HG02981 (cell line): Measurements from ENCODE around the gene MEDAG.

Experiments
- ATAC-seq: cut with Tn5 transposase; IDR thresholded peaks from one replicate; pipeline ENCODE4 v1.9.1; 2021; ENCODE audit warnings: mild to moderate bottlenecking, moderate library complexity; ENCODE audit not compliant: unreplicated experiment

Gene MEDAG

DNA sequence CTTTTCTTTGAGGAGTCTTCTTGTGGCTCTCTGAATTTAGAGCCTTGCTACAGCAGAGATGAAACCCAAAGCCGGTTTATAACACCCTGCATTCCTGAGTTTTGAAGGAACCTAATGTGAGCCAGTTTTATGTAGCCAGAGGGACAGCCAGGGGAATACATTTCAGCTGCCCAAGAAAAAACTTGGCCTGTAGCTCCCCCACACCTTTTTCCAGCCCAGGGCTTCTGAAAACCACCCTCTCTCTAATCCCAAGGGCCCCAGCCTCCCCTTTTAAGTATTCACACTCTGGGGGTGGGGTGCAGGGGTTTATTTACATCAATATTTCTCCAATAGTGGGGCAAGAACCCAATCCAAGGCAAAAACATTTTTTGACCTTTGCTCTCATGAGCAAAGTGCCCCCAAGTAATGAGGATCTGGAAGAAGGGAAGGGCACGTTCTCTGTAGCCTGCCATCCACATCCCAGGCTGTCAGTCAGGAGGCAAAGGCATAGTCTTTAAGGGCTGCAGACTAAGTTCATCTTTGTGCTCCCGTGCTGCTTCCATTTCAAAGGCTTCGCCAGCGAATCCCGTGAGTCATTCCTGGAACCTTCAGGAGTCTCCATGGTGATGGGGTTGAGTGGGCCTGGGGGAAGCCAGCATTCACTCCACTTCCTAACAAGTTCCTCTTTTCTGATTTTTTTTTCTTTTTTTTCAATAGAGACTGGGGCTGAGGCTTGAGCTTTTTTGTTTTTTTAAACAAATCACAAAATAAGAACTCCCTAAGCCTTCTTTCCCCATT is 33.2 kb upstream of the MEDAG start:
- ATAC-seq: no peak

DNA sequence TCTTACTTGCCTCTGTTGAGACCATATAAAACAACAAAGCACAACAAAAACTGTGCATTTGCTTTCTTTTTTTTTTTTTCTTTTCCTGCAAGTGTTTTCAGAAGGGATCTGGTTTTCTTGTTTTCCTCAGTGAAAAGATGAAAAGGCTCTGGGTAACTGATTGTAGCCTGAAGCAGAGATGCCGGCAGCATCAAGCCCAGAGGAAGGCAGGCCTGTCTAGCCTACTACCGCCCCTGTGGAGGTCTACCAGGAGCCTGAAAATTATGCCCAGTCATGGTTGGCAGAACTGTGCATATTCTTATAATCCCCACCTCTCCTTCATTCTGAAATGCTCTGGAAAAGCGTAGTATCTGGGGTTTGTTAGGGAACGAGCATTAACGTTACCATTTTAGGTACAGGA is 32.6 kb upstream of the MEDAG start:
- no peak for ATAC-seq

DNA sequence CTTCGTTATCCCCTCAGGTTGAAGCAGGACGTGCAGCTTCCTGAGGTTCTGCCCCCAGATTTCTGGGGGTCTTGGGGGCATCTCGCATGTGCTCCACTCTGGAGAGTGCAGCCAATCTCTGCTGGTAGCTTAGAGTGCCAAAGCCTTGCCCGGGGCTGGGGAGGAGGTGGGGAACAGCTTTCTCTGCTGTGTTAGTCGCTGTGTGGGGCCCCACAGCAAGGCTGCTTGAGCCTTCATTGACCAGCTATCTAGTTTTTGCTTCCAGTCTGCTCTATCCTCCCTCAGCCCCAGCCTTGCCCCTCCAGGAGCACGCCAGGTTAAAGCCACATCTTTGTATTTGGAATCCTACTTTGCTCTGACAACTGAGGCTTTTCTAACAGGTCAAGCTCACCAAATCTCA is 32.0 kb upstream of the MEDAG start:
- ATAC-seq: no peak

DNA sequence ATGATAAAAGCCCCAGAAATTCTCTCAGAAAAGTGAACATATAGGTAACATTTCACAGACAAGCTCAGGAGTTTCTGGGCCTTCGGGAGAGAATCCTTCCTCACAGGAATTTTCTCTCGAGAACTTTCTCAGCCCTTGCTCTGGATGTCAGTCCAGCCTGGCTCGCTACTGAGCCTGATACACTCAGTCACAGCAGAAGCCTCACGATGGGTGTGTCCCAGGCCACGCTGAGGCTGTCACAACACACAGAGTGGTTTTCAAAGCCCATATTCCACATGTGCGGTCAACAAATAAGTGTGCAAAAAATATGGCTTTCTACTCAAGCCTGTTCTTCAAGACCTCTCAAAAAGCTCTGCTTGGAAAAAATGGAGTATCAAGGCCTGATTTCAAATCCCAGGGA is 31.5 kb upstream of the MEDAG start:
- ATAC-seq: no peak

DNA sequence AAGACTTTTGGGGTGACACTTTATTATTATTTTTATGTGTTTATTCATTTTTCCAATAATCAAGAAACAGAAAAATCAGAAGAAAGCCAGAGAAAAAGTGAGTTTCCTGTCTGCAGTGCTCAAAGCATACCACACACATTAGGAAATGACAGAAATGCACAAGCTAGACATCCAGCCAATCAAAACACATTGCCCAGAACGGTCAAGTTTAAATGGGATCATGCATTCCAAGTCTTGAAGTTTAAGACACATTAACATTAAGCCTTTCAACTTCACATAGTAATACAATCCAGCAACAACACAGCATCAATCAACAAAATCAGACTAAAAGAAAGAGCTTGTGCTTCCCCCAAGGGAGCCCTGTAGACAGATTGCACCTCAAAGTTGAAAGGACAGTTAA is 28.7 kb upstream of the MEDAG start:
- no peak for ATAC-seq

DNA sequence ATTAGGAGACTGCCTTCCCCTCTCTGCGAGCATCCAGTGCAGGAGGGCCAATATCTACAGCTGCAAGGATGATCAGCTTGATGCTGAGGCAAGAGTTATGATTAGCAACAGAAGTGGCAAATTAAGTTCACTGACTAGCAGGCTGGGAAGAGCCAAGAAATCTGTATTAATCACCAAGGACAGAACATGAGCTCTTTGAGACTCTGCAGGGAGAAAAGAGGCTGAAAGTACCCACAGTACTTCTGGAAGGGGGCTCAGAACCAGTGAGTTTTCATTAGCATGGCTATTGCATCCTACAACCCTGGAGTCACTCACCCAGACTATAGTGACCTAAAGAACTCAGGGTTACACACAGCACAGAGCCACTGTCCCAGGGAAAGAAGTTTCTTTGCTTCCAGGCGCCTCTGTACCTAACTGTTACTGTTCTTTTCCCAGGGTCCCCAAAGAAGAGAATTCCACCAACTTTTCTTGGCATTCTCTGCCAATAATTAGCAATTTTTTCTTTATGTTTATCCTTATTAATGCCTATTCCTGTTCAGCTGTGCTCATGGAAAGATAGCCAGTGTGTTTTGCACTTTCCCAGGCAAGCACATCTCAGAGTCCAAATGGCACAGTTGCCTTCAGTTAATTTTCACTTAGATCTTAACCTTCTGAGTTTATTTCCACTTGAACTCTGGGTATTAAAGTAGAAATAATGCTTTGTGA is 25.8 kb upstream of the MEDAG start:
- ATAC-seq: no peak

DNA sequence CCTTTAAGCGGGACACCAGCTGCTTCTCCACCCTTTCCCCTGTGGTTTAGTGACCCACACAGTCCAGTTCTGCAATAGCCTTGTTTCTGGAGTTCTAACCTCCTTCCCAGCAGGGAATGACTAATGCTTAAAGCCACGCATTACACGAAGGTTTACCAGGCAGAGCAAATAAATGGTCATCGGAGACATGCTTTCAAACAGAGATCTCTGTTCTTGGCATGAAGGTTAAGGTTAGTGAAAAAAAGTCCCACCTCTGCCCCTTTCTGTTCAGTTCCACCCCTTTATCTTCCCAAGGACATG is 25.3 kb upstream of the MEDAG start:
- no peak for ATAC-seq

DNA sequence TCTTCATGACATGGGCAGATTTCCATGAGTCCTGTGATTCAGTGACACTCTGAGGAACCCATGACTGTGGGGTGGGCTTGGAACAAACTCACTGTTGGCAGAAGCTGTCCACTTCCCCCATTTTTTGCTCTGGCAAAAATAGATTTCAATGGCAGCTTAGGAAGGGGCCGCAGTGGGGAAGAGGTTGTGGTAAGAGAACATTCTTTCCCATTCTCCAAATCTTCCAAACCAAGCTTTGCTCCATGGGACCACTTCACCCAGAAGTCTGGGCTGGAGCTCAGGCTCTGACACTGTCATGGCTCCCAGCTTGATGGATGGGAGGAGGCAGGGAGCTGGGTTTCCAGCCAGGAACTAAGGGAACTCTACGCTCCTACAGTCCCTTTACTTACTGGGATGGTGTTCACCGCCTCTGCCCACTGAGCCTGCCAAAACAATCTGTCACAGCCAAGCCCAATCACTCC is 24.9 kb upstream of the MEDAG start:
- ATAC-seq: no peak

DNA sequence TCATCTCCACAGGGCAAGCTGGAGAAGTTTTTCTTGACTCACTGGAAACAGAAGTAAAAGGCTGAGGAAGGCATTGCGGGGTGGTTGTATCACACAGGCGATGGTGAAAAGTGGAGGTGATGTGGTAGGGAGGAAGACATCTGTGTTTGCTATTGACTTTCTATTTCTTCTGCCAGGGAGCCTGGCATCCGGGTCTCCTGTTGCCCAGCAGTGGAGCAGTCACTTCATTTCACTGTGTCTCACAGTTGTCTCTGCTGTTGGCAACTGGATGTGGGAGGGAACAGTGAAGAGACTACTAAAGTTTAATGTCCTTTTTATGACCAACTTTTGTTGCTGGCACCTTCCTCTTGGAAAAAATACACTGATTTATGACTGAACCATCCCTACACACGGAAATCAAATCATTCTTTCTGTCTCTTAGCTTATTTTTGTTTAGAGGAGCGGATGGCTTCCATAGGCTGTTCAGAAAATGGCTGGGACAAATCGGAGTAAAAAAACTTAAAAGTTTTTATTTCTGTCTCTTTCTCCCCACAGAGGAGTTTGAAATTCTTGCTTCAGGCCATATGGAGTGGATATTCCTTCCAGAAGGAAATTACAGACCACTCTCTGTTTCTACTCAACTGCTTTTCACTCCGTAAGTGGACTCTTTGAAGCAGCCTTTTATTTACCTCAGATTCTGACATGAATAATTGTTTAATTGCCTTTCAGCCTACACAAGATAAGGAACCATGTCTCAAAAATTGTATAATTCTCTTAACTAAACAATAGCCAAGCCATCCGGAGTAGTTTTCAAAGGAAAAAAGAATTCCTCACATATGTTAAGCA is 23.8 kb upstream of the MEDAG start:
- no peak for ATAC-seq

DNA sequence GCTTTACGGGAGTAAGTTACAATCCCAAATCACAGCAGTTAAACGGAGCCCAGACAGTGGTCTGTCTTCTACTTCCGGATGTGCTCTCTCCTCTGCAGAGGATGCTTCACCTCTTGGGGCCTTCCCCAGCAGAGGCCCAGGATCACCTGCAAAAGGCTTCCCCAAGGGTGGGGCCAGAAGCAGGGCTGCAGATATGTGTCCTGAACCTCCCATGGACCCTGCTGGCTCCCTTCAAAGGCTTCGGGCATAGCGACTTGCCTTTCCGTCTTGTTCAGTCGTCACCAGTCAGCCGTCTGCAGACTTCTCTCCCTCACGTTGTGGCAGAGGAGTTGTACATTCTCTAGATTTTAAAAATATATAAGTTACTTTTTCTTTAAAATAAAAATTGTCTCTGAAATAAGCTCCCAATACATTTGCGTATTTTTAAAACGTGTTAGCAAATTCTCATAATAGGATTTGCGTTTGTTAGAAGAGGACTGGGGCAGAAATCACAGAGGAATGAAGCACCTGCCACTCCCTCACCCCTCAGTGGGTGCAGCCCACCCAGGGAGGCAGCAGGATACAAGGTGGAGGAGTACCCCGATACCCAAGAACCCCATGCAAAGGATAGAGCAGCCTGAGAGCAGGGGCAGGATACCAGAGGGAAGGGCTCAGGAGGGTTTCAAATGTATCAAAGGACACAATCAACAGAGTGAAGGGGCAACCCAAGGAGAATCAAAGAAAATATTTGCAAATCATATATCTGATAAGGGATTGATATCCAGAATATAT is 22.9 kb upstream of the MEDAG start:
- no peak for ATAC-seq

DNA sequence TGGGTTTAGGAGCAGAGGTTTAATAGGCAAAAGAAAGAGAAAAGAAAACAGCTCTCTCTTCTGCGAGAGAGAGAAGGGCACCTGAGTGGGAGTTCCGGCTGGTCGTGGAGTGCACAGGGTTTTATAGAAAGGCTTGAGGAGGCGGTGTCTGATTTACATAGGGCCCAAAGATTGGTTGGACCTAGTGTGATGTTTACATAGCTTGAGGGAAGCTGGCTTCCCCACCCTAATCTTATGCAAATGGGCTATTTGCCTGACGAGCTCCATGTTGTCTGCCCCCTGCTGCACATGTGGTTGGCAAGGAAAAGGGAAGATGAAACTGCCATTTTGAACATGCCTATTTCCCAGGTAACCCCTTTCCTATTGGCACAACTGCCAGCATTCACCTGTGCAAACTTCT is 21.5 kb upstream of the MEDAG start:
- ATAC-seq: no peak

DNA sequence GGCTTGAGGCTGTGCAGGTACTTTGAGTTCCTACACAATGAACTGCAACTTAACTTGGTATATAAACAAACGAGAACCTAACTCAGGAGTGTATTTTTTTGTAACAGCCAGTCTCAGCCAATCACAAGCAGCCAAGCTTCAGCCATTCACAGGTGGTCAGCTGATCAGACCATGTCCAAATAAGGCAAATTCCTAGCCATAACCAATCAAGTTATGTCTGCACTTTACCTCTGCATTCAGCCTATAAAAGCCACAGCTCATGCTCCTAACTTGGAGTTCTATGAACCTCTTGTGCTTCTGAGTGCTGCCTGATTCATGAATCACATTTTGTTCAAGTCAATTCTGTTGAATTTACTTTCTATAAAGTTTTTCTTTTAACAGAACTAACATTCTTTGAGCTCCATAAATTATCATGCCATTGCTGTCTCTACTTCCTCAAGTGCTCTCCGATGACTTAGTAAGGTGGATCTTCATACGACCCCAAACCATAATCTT is 16.8 kb upstream of the MEDAG start:
- ATAC-seq: no peak

DNA sequence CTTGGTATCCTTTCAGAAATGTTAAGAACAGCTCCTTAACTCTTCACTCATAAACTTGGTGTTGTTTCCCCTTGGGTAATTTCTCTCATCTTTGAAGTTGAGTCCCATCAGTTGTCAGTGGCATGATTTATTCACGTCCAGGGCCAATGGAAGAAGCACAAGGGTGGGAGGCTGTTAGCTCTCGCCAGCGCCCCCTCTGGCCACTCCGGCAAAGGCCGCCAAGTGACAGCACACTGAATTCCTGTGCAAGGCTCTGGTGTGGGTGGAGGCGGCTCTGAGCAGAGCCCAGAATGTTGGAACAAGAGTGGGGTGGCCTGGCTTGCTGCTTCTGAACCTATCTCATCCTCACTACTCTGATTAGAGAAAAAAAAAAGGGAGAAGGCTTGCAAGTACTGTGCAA is 13.1 kb upstream of the MEDAG start:
- ATAC-seq: no peak

DNA sequence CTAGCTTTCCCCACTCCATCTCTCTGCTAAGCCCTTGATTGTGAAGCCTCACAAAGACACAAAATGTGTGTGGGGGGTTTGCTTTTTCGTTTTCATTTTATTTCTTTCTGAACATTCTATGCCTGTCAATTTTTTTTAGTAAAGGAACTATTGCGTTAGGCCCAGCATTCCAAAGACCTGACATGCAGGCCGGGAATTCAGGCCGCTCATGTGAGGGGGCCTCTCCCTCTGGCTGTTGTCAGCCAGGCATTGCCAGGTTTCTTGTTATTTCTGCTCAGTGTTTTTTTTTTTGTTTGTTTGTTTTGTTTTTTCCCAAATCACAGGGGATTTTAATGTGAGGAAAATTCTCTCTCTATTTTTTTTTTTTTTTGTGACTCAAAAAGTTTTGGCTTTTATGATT is 10.3 kb upstream of the MEDAG start:
- ATAC-seq: no peak

DNA sequence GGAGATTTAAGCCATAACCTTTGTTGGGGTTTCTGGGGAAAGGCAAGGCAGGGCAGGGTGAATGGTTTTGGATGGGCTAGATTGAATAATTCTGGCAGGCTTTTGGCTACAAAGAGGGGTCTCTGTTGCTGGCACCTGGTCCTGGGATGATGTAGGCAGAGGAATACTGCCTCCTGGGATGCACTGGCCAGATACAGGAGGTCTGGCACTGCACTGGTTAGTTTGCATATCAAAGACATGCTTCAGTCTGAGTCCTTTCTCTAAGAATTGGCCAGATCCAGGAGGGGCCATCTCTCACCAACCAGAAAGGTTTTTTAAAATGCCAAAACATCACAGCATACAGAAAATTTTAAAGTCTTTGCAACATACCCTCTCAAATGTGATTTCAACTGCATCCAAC is 8.0 kb upstream of the MEDAG start:
- ATAC-seq: no peak

DNA sequence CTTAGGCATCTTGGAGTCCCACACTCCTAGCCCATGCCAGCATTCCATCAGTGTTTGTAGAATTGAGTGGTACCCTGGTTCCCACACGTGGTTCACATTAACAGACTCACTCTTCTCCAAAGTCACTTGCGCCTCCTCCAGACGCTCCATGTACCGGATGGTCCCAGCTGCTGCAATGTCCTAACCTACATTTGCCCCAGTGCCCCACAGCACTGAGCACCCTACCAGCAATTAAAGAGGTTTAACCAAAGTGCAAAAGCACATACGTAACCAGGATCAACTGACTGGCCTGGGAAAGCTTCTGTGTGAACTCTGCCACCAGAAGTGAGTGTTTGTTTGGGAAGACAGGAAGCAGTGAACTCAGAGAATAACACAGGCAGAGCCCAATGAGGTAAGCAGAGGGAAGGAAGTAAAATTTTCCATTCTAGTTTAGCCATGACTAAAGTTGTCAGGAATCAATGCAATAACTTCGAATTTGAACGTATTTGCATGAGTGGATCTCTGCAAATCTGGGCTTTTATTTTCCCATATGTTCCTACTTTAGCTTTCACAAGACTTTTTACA is 7.3 kb upstream of the MEDAG start:
- ATAC-seq: no peak

DNA sequence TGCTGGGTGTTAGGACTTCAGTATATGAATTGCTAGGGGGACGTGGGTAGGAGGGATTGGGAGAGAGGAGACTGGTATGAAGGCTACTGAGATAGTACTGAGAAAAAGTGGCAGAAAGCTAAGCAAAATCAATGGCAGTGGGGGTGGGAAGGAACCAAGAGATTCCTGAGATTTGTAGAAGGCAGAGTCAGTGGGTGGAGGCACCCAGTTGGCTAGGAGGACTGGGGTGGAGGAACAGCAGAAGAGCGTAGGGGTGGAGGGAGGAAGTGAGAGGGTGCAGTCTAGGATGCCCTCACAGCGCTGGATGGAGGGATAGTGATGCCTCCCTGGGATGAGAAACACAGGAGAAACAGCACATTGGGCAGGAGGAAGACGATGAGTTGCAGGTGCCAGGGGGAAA is 5.6 kb upstream of the MEDAG start:
- ATAC-seq: no peak

DNA sequence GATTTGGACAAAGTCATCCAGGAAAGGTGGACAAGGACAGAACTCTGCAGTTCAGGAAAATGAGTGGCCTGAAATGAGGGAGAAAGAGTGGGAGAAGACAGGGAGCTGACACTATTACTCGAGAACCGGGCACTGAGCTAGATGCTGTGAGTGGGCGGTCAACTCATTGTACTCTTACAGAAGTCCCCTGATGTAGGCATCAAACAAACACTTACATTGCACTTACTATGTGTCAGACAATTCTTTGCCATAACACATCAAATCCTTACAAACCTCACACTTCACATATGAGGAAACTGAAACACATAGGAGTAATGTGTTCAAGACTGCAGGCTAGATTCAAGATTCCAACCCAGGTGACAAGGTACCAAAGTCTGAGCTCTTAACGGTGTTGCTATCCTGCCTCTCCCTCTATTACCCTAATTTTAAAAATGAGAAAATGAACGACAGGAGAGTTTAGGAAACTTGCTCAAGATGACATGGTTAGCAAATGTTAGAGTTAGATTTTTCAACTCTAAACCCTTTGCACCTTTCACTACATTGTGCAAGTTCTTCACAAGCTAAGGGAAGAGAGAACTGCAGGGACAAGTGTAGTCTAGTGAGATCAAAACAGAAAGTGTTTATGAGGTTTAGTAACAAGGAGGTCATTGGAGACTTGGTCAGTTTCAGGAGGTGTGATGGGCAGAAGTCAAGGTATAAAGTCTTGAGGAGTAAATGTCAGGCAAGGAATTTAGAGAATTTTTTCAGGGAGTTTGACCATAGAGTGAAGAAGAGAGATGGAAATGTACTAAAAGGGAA is 4.9 kb upstream of the MEDAG start:
- ATAC-seq: no peak

DNA sequence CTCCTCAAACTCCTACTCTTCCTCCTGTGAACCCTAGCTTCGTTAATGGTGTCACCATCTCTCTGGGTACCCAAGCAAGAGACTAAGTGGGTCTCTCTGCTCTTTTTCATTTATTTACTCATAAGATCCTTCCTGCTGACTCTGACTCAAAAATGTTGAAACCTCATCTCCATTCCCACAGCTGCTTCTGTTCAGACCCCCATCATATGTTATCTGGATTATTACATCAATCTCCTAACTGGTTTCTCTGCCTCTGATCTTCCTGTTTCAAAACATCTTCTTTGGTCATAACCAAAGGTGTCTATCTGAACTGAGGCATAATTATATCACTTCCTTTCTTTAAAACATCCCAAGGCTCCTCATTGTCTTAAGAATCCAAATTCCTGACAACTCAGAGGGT is 2.0 kb upstream of the MEDAG start:
- ATAC-seq: no peak
